GM18526 (cell line): ENCODE results near the gene FOXM1.

Experiments
- POLR2A ChIP-seq: IDR thresholded peaks from 3 replicates; pipeline ENCODE4 v1.6.1; 2011; ENCODE audit not compliant: insufficient read length; ENCODE audit errors: extremely low read depth

The FOXM1 gene

DNA sequence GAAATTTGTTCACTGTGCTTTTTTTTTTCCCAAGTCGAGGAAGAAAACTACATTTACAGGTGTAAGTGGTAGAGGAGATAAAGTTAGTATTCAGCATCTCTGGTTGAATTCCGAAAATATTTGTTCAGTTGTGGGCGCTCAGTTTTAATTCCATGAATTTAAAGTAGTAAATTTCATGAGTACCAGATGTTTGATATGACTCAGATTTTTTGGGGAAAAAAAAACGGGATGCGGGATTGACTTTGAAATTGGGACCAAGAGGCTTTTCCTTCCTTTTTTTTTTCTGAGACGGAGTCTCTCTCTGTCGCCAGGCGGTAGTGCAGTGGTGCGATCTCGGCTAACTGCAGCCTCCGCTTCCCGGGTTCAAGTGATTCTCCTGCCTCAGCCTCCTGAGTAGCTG lies 15.3 kb upstream of the FOXM1 start:
- no peak for TF ChIP-seq POLR2A

GRCh38 chr12:2891240-2892053 lies 14.5 kb upstream of the FOXM1 start:
- TF ChIP-seq POLR2A: no peak

DNA sequence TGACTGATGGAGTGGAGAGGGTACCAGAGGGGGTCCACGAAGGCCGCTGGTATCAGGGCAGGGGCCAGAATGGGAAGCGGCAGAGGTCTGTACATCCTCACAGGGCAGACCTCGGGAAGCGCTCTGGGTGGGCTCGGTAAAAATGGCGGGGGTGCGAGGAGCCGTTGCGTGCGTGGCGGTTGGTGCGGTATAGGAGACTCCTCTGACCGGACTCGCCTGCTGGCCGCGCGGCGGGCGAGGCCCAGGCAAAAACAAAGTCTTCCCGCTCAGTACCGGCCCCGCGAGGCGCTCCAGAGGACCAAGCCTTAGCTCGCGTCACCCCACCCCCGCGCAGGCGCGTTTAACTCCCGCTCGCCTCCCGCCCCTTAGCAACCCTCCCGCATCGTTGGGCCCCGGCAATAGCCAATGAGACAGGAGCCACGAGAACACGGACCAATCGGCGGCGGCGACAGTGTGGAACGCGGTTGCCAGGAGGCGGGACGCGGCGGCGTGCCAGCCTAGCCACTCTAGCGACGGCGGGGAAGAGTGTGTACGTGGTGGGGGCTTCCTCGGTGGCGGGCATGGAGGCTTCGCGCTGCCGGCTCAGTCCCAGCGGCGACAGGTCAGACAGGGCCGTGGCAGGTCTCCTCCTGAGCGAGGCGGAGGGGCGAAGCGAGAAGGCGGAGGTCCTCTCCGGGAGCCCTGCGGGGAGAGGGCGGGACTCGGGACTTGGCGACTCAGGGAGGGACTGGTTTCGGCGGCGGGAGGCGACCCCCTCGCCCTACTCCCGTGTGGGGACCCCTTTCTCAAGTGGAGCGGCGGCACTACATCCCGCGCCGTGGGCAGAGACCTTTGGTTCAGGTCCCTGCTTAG lies 13.6 kb upstream of the FOXM1 start, which contains the start of gene TULP3:
TSS of gene TULP3 (plus strand) at position 504 of the 852 bp plus-strand sequence. CDS start at position 561, 57 bp downstream.
- TF ChIP-seq POLR2A: peak; percentile 44

DNA sequence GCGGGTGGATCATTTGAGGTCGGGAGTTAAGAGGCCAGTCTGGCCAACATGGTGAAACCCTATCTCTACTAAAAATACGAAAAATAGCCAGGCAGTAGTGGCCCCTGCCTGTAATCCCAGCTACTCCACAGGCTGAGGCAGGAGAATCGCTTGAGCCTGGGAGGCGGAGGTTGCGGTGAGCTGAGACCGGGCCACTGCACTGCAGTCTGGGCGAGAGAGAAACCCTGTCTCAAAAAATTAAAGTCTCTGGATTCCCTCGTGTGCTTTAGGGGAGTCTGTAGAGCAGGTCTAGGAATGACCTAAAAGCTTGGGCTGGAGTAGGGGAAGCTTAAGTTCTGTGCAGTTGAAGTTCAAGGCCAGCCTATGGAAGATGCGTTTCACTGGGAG lies 13.0 kb upstream of the FOXM1 start:
- no peak for TF ChIP-seq POLR2A

DNA sequence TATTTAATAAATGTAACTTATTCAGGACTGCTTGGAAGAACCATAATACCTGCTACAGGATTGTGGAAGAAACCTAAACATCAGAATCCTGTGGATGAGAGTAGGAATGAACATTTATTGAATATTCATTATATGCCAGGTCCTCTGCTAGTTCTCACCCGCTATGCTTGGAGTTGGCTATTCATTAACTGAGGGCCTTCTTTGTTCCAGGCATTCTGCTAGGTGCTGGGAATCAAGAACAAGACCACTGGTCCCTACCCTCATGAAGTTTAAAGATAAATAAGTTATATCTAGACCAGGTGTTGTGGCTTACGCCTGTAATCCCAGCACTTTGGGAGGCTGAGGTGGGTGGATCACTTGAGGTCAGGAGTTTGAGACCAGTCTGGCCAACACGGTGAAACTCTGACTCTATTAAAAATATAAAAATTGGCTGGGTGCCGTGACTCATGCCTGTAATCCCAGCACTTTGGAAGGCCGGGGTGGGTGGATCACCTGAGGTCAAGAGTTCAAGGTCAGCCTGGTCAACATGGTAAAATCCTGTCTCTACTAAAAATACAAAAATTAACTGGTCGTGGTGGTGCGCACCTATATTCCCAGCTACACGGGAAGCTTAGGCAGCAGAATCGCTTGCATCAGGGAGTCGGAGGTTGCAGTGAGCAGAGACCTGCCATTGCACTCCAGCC lies 9.9 kb upstream of the FOXM1 start:
- TF ChIP-seq POLR2A: no peak

DNA sequence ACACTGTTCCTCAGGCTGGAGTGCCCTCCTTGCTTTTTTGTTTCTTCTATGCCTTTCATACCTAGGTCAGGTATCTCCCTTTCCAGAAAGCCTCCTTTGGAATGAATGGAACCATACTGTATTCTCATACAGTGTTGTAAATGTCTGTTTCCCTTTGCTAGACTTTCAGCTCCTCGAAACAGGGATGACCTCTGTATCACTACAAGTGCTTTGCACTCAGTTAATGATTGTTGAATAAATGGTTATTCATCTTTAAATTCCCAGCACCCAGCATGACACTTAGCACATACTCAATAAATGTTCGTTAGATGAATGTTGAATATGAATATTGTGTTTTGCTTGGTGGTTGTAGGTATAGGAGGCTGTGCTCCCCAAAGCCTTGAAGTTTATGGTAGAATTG lies 7.8 kb upstream of the FOXM1 start:
- no peak for TF ChIP-seq POLR2A

- no peak for TF ChIP-seq POLR2A
Observed at GRCh38 chr12:2879853-2880252, 2.9 kb upstream of the FOXM1 start.

GRCh38 chr12:2877953-2878732 lies 1.2 kb upstream of the FOXM1 start:
- no peak for TF ChIP-seq POLR2A

GRCh38 chr12:2876431-2877046 lies 435 bp downstream of the FOXM1 start:
- TF ChIP-seq POLR2A: no peak

GRCh38 chr12:2864198-2864597 lies 12.8 kb downstream of the FOXM1 start:
- TF ChIP-seq POLR2A: no peak

DNA sequence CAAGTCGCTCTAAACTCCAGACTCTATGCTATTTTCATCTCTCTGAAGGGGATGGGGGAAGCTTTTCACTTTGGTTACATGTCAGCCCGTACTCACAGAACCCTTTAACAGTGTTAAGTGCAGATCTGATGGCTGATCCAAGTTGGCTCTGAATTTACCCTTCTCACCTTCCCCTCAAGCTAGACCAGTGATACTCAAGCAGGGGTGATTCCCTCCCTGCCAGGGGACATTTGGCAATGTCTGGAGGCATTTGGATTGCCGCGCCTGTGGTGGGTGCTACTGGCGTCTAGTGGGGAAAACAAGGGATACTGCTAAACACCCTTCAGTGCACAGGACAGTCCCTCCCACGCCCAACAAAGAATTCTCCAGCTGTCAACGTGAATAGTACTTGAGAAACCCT lies 14.1 kb downstream of the FOXM1 start:
- TF ChIP-seq POLR2A: no peak

DNA sequence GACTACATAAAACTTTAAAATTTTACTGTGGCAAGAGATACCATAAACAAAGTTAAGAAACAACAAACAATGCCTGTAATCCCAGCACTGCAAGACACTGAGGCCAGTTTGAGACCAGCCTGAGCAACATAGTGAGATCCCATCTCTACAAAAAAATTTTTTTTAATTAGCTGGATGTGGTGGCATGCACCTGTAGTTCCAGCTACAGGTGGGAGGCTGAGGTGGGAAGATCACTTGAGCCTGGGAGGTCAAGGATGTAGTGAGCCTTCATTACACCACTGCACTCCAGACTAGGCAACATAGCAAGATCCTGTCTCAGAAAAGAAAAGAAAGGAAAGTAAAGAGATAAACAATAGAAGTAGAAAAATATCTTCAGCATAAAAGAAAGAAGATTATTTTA lies 16.8 kb downstream of the FOXM1 start:
- no peak for TF ChIP-seq POLR2A

GRCh38 chr12:2858944-2859421 lies 18.0 kb downstream of the FOXM1 start:
- no peak for TF ChIP-seq POLR2A

- no peak for TF ChIP-seq POLR2A
Observed at GRCh38 chr12:2858334-2858733, 18.6 kb downstream of the FOXM1 start.
